HUDEP-2 (cell line): Measurements from ENCODE around the gene ZNRF1.
"Not testable (repeated sequence)": the region's sequence is repeated elsewhere in the genome, so short reads cannot be mapped to it uniquely, and the experiment has no call there.

Source experiments
- DNase-seq, 76 experiments: peaks; one replicate each; lab custom pipeline; 2025; ENCODE audit not compliant: unreplicated experiment in 76 of 76; lab: John Stamatoyannopoulos, UW

Gene ZNRF1

DNA sequence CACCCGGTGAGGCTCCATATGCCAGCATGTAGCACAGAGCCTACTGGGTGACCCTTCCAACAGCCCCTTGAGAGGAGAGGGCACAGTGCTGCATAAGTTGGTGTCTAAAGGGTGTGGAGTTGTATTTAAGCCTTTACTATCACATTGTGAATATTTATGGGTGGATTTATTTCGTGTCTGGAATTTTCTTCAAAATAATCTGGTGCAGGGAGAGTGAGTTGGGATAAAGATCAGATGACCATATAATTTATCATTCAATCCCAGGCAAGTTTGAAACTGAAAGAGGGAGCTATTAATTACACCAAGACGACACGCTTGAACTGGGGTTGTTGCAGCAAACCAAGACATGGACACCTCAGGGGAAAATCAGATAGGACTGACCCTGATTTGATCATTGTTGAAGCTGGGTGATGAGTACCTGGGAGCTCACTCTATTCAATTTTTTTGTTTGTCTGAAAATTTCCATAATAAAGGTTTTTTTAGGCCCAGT is 75.5 kb downstream of the ZNRF1 start:
- DNase-seq = no peak

DNA sequence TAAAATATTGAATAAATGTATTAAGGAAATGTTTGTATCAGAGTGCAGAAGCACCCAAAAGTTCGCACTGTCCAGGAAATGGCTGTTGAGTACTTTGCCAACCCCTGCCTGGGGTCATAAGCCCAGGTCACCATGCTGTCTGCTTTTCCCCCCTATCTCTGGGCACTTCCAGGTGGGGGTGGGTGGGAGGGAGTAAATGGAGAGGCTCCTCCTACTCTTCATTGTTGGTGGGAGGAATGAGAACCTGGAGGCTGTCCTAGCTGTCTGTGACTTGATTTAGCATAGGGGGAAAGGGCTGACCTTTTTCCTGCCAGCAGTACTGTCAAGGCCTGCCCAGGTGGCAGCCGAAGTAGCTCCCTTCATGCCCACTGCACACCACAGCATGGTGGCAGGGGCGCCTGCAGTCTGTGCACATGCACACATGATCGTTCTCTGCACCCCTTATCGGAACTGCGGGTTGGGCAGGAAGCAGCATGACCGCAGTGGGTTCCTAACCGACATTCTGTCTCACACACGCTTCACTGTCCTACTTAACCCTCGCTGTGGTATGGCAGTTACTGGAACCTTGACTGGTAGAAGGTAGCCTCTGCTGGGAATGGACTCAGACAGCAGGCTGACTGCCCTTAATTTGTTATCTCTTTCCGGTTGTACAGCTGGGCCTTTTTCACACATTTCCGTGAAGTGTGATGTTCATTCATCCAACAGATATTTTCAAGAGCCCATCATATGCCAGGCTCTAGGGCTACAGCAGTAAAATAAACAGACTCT is 76.3 kb downstream of the ZNRF1 start:
- DNase-seq = peak in 73 of 76 experiments; percentile 27 to 88 (median 67)

DNA sequence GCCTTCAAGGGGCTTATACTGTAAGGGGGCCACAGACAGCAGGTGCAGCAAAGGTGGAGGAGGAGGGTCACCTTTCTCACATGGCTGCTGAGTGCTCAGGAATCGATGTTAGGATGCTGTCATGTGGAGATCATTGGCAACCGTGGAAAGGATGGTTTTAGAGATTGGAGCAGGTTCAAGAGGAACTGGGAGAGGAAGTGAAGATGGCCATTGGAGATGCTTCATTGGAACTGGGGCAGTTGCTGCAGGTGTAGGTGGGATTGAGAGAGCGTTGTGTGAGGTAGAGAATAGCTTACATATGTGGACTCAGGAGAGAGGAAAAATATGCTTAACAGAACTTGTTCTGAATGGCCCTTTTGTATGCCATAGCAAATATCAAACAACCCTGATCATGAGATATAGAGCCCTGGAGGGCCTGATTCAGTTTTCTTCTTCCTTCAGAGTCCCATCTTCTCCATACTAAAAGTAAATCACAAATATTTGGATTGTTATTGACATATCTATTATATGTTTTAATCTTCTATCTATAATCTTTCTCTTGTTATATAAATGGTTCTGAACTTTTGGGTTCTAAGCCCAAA is 77.0 kb downstream of the ZNRF1 start:
- DNase-seq = peak in 1 of 76 experiments; percentile 53

- no peak for DNase-seq
Observed at GRCh38 chr16:75078886-75079285, 80.1 kb downstream of the ZNRF1 start.

- DNase-seq = no peak
Observed at GRCh38 chr16:75079346-75079926, 80.6 kb downstream of the ZNRF1 start.

DNA sequence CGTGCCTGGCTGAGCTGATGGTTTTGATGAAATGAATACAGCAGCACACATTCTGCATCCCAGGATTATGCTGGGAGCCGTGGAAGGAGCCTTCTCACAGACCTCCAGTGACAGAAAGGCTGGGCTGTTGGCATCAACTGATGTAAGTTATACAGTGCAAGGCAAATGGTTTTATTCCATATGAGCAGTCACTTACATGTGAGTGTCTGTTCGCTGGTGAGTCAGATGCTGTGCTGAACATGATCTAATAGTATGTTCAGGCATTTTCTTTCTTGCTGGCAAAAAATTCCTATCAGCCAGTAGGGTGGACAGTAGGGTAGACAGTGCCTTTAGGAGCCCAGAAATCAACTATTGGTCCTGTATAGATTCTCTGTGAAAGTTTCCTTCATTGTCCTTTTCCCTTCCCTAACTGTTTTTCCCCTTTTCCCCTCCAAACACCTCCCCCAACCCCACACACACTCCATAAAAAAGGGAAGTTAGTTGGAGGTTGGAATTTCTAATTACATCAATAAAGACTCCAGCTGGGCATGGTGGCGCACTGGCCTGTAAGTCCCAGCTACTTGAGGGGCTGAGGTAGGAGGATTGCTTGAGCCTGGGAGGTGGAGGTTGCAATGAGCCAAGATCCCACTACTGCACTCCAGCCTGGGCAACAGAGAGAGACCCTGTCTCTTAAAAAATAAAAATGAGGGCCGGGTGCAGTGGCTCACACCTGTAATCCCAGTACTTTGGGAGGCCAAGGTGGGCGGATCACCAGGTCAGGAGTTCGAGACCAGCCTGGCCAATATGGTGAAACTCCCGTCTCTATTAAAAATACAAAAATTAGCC is 81.6 kb downstream of the ZNRF1 start:
- DNase-seq = no peak

DNA sequence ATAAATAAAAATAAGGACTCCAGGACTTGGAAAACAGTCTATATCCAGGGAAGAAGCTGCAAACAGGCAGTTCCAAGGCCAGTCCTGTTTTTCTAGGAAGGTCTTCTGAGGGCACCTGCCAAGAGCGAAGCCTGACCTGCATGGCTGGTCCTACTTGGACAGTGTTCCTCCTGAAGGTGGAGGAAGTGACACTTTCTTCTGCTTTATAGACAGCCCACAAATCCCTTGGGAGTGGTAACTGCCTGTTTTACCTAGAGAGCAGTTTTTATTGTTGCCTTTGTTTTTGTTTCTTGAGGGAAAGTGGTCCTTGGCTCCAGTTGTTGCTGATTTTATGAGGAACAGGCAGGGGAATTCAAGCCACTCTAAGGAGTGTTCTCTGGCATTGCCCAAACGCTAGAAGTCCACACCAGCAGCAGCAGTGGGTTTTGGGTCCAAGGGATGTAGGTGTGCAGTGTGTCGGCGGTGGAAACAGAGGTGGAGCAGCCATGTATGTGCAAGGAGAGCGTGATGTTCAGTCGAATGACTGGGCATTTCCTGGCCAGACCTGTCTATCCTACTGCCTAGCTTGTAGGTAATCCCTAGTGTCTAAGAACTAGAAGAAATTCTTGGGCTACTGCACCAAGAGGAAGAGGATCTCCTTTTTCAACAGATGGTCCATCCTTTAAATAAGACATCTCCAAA is 82.5 kb downstream of the ZNRF1 start:
- no peak for DNase-seq

DNA sequence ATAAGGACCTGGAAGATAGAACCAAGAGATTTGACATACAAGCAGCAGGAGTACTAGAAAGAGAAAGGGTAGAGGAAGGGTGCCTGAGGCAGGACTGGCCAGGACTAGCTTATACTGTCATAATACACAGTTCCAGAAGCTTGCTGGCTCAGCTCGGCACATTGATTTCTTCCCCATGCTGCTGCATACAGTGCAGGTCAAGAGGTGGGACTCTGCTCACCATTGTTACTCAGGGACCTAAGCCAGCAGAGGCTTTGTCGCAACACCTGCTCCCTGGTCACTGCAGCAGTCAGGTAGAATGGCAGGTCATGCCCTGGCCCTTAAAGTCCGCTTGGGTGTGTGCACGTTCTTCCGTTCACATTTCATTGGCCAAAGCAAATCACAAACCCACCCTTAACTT is 85.0 kb downstream of the ZNRF1 start:
- no peak for DNase-seq

DNA sequence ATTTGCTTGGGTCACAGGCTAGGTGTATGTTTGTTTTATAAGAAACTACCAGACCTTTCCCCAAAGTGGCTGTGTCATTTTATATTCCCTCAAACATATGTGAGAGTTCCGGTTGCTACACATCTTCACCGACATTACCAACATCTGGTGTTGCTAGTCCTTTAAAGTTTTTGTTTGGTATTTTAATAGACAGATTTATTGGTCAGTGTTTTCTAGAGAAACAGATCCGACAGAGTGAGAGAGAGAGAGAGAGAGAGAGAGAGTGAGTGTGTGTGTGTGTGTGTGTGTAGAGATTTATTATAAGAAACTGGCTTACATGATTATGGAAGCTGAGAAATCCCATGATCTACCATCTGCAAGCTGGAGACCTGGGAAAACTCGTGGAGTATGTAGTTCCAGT is 86.7 kb downstream of the ZNRF1 start:
- no peak for DNase-seq

DNA sequence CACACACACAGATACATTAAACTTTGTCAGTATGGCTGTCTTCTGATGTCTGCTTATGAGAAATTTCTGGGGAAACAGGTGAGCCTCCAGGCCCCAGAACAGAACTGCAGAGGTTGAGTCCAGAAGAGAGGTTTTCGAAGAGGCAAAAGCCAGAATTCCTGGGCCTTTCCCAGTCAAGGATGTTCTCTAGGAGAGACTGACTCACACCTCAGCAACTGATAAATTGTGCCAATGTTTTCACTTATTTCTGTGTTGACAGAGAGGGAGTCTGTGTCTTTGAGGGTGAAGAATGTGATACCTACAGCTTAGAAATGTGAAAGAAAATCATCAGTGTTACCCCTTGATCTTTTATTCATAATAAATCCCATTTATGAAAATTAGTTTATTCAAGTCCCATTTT is 87.5 kb downstream of the ZNRF1 start:
- DNase-seq = no peak

DNA sequence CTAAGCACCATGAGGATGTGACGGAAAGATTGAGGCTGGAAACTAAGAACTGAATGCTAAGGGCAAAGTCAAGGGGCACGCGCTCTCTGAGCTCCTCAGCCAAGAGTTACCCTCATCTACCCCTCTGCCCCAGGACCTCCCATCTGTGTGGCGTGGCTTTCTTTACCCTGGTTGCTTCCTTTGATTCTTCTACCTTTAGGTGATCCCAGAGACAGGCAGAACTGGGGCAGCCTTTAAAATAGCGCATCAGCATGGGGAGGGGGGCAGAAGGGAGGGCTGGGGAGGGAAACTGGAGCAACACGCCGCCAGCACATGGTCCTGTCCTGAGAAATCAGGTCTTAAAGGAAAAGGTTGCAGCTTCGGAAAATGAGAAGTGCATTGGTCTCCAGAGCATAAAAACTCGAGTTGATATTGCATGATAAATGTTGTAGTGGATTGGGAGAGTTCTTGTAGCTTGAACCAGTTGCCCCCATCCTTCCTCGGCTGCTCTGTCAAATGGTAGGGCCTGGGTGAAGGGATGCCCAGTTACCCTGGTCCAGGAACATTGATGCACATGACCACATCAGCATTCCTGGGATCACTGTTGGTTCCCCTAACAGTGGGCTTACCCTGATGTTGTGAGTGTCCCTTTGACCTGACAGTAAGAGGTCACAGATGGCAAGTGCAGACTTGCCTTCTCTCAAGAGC is 88.0 kb downstream of the ZNRF1 start:
- no peak for DNase-seq

DNA sequence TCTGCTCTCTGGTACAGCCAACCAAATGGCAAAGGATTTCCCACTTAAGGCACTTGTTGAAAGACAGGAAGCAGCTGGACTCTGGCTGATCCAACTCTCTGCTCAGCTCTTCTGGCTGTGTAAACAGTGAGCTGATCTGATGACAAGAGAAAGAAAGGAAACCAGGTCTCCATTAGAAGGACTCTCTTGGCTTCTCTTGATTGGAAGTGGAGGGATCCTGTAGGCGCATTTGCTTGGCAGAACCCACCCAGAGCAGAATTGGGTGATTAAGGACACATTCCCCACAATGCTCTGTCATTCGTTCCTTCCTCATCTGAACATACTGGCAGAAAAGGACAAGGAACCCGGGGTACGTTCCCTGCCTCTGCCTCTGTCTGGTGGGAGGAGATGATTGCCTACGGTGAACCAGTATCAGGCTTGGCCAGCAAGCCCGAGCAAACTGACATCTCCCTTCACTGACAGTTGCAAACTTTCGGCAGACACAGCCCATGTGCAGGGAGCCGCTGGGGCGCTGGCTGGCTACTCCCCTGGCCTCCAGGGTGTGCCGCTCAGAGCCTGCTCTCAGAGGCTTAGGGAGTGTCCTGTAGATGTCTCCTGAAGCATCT is 88.7 kb downstream of the ZNRF1 start:
- DNase-seq = peak in 73 of 76 experiments; percentile 30 to 89 (median 77)

DNA sequence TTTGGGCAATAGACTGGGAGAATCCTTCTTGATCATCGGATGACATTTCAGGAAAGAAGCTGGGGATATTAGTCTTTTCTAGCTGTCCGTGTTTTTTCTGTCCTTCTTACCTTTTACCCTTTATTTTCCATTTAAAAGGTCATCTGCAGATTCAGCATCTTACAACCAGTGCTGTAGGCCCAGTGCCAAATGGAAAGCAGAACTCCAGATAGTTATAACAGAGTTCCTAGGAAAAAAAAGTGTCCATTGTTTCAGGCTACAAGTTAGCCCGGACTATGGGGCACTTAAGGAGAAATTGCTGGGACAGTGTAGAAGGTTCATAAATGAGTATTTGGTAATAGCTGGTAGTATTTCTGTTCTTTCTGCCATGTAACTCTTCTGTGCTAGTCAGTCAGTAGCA is 89.4 kb downstream of the ZNRF1 start:
- DNase-seq = no peak

DNA sequence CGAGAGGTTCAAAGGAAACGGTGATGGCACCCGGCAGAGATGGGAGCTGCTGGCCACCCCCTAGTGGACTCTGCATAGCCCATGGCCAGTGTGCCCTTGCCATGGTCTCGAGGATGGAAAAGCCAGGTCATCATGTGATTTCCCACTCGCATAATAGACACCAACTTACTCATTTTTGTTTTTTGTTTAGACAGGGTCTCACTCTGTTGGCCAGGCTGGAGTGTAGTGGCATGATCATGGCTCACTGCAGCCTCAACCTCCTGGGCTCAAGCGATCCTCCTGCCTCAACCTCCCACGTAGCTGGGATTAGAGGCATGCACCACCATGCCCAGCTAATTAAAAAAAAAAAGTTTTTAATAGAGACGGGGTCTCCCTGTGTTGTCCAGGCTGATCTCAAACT is 90.1 kb downstream of the ZNRF1 start:
- DNase-seq = no peak

- DNase-seq = no peak
Observed at GRCh38 chr16:75089486-75090202, 90.8 kb downstream of the ZNRF1 start.

DNA sequence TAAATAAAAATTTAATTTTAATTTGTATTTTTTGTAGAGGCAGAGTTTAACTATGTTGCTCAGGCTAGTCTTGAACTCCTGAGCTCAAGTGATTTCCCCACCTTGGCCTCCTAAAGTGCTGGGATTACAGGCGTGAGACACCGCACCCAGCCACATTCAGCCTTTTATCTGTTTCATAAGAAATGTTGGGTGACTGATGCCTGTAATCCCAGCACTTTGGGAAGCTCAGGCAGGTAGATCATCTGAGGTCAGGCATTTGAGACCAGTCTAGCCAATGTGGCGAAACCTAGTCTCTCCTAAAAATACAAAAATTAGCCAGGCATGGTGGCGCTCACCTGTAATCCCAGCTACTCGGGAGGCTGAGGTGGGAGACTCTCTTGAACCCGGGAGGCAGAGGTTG is 92.1 kb downstream of the ZNRF1 start:
- DNase-seq = not testable (repeated sequence)

- not testable (repeated sequence) for DNase-seq
Observed at GRCh38 chr16:75091619-75092018, 92.8 kb downstream of the ZNRF1 start.

DNA sequence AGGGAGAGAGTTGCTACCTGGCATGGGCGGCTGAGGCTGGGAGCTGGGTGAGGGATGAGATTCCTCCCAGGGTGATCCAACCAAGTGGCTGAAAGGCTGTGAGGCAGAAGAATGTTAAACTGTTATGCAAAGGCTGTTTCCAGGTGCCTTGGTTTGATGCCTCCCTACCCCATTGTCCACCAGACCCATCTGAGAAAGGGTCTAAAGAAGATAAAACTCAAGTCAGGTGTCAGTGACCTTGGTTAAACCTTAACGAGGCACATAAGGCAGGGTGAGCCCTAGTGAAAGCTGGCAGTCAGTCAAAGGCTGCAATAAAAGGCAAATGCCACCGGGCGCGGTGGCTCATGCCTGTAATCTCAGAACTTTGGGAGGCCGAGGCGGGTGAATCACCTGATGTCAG is 94.0 kb downstream of the ZNRF1 start:
- DNase-seq = peak in 11 of 76 experiments; percentile 9 to 40 (median 19)
